Measurements from ENCODE around the gene PFN2. TPM values are rescaled to one million over a fixed set of nuclear protein-coding genes. Genes with fewer than 3 reads are reported as not detected.

Gene PFN2
- total and polyA plus RNA-seq, 12 donors: 35.5 to 78.3 (median 64.5) TPM

GRCh38 chr3:150006794-150007193, 36.1 kb upstream of the PFN2 start:
- ATAC-seq (no peak), DNase-seq (no peak)
- Histone ChIP-seq H3K27ac (no peak overlapping the region), H3K4me3 (no peak overlapping the region), H3K4me1 (no peaks in the 10 kb centered on the region), H3K36me3 (no peaks in the 10 kb centered on the region), H3K9me3 (no peaks in the 10 kb centered on the region), H3K27me3 (no peaks in the 10 kb centered on the region)
- TF ChIP-seq, protein P1, sequence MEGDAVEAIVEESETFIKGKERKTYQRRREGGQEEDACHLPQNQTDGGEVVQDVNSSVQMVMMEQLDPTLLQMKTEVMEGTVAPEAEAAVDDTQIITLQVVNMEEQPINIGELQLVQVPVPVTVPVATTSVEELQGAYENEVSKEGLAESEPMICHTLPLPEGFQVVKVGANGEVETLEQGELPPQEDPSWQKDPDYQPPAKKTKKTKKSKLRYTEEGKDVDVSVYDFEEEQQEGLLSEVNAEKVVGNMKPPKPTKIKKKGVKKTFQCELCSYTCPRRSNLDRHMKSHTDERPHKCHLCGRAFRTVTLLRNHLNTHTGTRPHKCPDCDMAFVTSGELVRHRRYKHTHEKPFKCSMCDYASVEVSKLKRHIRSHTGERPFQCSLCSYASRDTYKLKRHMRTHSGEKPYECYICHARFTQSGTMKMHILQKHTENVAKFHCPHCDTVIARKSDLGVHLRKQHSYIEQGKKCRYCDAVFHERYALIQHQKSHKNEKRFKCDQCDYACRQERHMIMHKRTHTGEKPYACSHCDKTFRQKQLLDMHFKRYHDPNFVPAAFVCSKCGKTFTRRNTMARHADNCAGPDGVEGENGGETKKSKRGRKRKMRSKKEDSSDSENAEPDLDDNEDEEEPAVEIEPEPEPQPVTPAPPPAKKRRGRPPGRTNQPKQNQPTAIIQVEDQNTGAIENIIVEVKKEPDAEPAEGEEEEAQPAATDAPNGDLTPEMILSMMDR (IDR thresholded peaks at IDR 0.05): no peak
- intact Hi-C loops (cut with DNase I): no loop called here

- no peaks in the 10 kb centered on the region for H3K4me1 ChIP-seq
- intact Hi-C loops (cut with DNase I): no loop called here
- ATAC-seq (no peak), DNase-seq (no peak)
- TF ChIP-seq, protein P1 (IDR thresholded peaks at IDR 0.05): no peak
- no peaks in the 10 kb centered on the region for H3K9me3 ChIP-seq
- H3K4me3 ChIP-seq: no peak overlapping the region
- 78 to 89% methylated on average over 4 of the region's 4 CpGs for WGBS, 2 donors
- no peaks in the 10 kb centered on the region for H3K36me3 ChIP-seq
- H3K27me3 ChIP-seq: no peaks in the 10 kb centered on the region
- H3K27ac ChIP-seq: no peak overlapping the region
Measured at GRCh38 chr3:150005243-150006112, 34.8 kb upstream of the PFN2 start.

DNA sequence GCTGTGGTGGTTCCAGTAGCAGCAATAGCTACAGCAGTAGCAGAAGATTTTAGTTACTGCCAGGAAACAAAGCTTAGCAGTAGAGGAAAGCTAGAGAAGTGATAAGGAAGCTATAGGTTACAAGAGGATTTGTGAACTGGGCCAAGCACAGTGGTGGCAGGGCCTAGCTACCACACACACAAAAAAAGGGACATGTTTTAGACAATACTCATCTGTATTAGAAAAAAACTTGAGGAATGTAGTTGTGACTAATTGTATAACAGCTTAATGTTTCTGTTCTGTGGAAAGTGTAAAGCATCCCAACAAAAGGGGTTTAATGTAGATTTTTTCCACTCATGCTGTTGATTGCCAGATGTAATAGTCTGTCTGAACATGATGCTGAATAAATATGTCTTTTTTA, 29.9 kb upstream of the PFN2 start:
- Histone ChIP-seq H3K4me3 (no peak overlapping the region), H3K27ac (no peak overlapping the region), H3K27me3 (no peaks in the 10 kb centered on the region), H3K4me1 (no peaks in the 10 kb centered on the region), H3K9me3 (peaks cover 0 to 25% (median 0%) of the 10 kb centered on the region in 11 donors), H3K36me3 (no peaks in the 10 kb centered on the region)
- no peak for DNase-seq
- no peak for ATAC-seq
- TF ChIP-seq, protein P1 (IDR thresholded peaks at IDR 0.05): no peak
- intact Hi-C loops (cut with DNase I): no loop called here

GRCh38 chr3:149999421-149999820, 28.7 kb upstream of the PFN2 start:
- WGBS, 2 donors: 93 to 96% methylated on average over 4 of the region's 4 CpGs
- DNase-seq (no peak), ATAC-seq (no peak)
- H3K27me3 ChIP-seq: no peaks in the 10 kb centered on the region
- intact Hi-C loops (cut with DNase I): loop anchor here in 1 of 10 donors (10.0 kb wide), 1 partner anchor 95 kb away; no protein-coding TSS in a partner anchor
- no peak overlapping the region for H3K4me3 ChIP-seq
- H3K4me1 ChIP-seq: no peaks in the 10 kb centered on the region
- TF ChIP-seq, protein P1 (IDR thresholded peaks at IDR 0.05): no peak
- no peaks in the 10 kb centered on the region for H3K36me3 ChIP-seq
- H3K9me3 ChIP-seq: peaks cover 0 to 37% (median 11%) of the 10 kb centered on the region in 11 donors
- no peak overlapping the region for H3K27ac ChIP-seq
